OCI-LY3 (cell line): Measurements from ENCODE around the gene OR4D6.

Source experiments
- H2AFZ ChIP-seq: fragments of 200-600, 300-600 bp; shearing (Covaris generic); 2 replicates; pipeline ENCODE4 v1.6.0; 2014; ENCODE audit warnings: antibody characterized with exemption, low read depth, low read length
- H3K27ac ChIP-seq: fragments of 200-600, 300-600 bp; sonication (generic); 2 replicates; pipeline ENCODE4 v1.5.1; 2014; ENCODE audit warnings: mild to moderate bottlenecking, low read length, moderate library complexity, mixed read lengths
- H3K27me3 ChIP-seq: fragments of 200-600, 300-600 bp; sonication (generic); 2 replicates; pipeline ENCODE4 v1.6.1; 2014; ENCODE audit warnings: low read depth, low read length, mixed read lengths
- H3K36me3 ChIP-seq: fragments of 200-600, 300-600 bp; sonication (generic); replicated peaks from 2 replicates; pipeline ENCODE3; 2014; ENCODE audit warnings: low read depth, low read length, mixed read lengths
- H3K4me1 ChIP-seq: fragments of 300-600, 200-600 bp; sonication (generic); 2 replicates; pipeline ENCODE4 v1.6.1; 2014; ENCODE audit warnings: low read length, mixed read lengths
- H3K4me2 ChIP-seq: fragments of 200-600, 300-600 bp; sonication (generic); 2 replicates; pipeline ENCODE4 v1.6.1; 2014; ENCODE audit warnings: low read length, mixed read lengths
- H3K4me3 ChIP-seq: fragments of 300-600, 200-600 bp; sonication (generic); 2 replicates; pipeline ENCODE4 v1.5.1; 2014; ENCODE audit warnings: antibody characterized with exemption, mild to moderate bottlenecking, low read length, moderate library complexity
- H3K79me2 ChIP-seq: fragments of 300-600, 200-600 bp; shearing (Covaris generic); 2 replicates; pipeline ENCODE4 v1.6.1; 2014; ENCODE audit warnings: mild to moderate bottlenecking, low read length, mixed read lengths
- H3K9ac ChIP-seq: fragments of 300-600, 200-600 bp; shearing (Covaris generic); 2 replicates; pipeline ENCODE4 v1.6.0; 2014; ENCODE audit warnings: mild to moderate bottlenecking, low read length, moderate library complexity
- H3K9me3 ChIP-seq: fragments of 200-600, 300-600 bp; shearing (Covaris generic); 2 replicates; pipeline ENCODE4 v1.6.1; 2014; ENCODE audit warnings: low read length, mixed read lengths; ENCODE audit not compliant: insufficient read depth
- H4K20me1 ChIP-seq: fragments of 200-600, 300-600 bp; sonication (generic); 2 replicates; pipeline ENCODE4 v1.6.1; 2016; ENCODE audit warnings: low read length, mixed read lengths; ENCODE audit not compliant: insufficient read depth
- EZH2phosphoT487 ChIP-seq: fragments of 200-600 bp; shearing (Covaris generic); IDR thresholded peaks from 2 replicates; pipeline ENCODE4 v1.6.1; 2018; ENCODE audit warnings: antibody characterized with exemption, mixed run types, low read depth
- TF ChIP-seq, protein P1 (sequence below): fragments of 200-600, 300-600 bp; sonication (generic); IDR thresholded peaks from 2 replicates; pipeline ENCODE4 v1.5.1; 2014; ENCODE audit warnings: antibody characterized with exemption, low read length, low read depth

OR4D6 gene

DNA sequence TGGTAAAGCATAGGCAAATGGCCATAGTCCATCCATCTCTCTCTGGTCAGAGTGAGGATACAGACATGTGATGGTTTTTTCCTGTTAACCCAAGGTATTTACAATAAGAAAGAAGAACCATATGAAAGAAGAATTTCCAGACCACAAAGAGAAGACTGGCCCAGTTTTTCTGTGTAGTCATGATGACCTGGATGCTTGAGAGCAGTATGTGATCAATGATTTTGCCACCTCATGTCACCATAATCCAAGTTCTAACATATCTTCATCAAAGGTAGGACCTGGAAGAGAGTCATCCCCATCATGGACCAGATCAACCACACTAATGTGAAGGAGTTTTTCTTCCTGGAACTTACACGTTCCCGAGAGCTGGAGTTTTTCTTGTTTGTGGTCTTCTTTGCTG, at the start of gene OR4D6:
OR4D6 (plus strand) TSS at position 301 of the 400 bp plus-strand sequence; CDS start at position 301, 0 bp downstream.
- Histone ChIP-seq H3K4me3 (no peak within 1 kb of the TSS), H3K79me2 (no peaks in the 10 kb centered on the region), H3K36me3 (no peaks in the 10 kb centered on the region), H3K27me3 (no peaks in the 10 kb centered on the region; the same call in 1 of the 2 replicates), H3K9ac (no peak within 1 kb of the TSS), H3K9me3 (no peaks in the 10 kb centered on the region), H4K20me1 (no peaks in the 10 kb centered on the region), H3K4me2 (no peak within 1 kb of the TSS), H2AFZ (no peak within 1 kb of the TSS), H3K4me1 (no peaks in the 10 kb centered on the region), H3K27ac (no peak within 1 kb of the TSS)
- TF ChIP-seq EZH2phosphoT487 = no peak
- TF ChIP-seq, protein P1, sequence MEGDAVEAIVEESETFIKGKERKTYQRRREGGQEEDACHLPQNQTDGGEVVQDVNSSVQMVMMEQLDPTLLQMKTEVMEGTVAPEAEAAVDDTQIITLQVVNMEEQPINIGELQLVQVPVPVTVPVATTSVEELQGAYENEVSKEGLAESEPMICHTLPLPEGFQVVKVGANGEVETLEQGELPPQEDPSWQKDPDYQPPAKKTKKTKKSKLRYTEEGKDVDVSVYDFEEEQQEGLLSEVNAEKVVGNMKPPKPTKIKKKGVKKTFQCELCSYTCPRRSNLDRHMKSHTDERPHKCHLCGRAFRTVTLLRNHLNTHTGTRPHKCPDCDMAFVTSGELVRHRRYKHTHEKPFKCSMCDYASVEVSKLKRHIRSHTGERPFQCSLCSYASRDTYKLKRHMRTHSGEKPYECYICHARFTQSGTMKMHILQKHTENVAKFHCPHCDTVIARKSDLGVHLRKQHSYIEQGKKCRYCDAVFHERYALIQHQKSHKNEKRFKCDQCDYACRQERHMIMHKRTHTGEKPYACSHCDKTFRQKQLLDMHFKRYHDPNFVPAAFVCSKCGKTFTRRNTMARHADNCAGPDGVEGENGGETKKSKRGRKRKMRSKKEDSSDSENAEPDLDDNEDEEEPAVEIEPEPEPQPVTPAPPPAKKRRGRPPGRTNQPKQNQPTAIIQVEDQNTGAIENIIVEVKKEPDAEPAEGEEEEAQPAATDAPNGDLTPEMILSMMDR = no peak

DNA sequence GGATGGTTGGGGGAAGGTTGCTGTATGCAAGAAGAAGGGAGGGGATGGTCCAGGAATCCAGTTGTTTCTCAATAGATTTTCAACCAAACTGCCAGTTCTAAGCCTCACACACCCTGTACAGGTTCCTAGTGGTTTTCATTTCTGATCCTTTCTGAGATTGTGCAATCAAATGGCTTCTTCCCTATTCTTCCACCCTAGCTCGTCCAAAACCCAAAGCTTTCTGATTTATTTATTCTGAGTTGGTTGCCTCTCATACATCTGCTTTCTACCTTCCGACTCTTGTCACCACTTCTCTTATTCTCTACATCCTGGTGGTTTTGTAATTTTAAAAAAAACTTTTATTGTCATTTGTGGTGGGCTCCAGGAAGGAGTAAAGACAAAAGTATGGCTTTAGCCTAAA, 43.1 kb upstream of the OR4D6 start:
- Histone ChIP-seq H3K9ac (no peak overlapping the region), H4K20me1 (no peaks in the 10 kb centered on the region), H3K4me2 (no peak overlapping the region), H3K9me3 (no peaks in the 10 kb centered on the region), H3K4me1 (no peaks in the 10 kb centered on the region), H3K4me3 (no peak overlapping the region), H3K27ac (no peak overlapping the region), H3K36me3 (no peaks in the 10 kb centered on the region), H3K79me2 (no peaks in the 10 kb centered on the region), H3K27me3 (0 out of 2 replicates have a peak, but pooled peaks cover 4% of the 10 kb centered on the region), H2AFZ (no peak overlapping the region)
- TF ChIP-seq, protein P1 = no peak
- no peak for TF ChIP-seq EZH2phosphoT487

DNA sequence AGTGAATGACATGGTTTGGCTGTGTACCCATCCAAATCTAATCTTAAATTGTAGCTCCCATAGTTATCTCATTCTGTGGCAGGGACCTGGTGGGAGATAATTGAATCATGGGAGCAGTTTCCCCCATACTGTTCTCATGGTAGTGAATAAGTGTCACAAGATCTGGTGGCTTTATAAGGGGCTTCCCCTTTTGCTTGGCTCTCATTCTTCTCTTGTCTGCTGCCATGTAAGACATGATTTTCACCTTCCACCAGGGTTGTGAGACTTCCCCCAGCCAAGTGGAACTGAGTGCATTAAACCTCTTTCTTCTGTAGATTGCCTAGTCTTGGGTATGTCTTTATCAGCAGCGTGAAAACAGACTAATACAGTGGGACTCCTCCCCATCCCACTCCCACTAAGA, 41.6 kb upstream of the OR4D6 start:
- H3K27me3 ChIP-seq = 0 out of 2 replicates have a peak, but pooled peaks cover 4% of the 10 kb centered on the region
- H3K36me3 ChIP-seq = no peaks in the 10 kb centered on the region
- H3K9me3 ChIP-seq = no peaks in the 10 kb centered on the region
- H3K4me2 ChIP-seq = no peak overlapping the region
- no peak overlapping the region for H3K27ac ChIP-seq
- no peak overlapping the region for H2AFZ ChIP-seq
- H3K79me2 ChIP-seq = no peaks in the 10 kb centered on the region
- H3K4me3 ChIP-seq = no peak overlapping the region
- no peak overlapping the region for H3K9ac ChIP-seq
- no peak for TF ChIP-seq EZH2phosphoT487
- TF ChIP-seq, protein P1 = no peak
- no peaks in the 10 kb centered on the region for H3K4me1 ChIP-seq
- no peaks in the 10 kb centered on the region for H4K20me1 ChIP-seq

DNA sequence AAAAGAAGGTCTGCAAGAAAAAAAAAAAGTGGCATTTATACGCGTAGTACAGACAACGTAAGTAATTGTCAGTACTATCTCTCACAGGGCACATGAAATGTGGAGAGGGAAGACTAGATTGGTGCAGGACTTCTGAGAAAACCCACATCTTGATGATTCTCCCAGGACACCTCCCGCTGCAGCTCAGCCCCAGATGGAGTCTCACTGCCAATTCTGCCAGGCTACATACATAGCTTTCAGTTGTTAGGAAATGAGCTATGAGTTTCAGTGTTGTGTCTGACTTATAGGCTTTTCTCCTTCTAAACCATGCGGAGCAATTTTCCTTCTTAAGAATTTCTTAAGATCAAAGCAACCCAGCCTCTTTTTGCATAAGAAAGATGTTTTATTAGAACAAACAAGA, 40.1 kb upstream of the OR4D6 start:
- no peak overlapping the region for H2AFZ ChIP-seq
- H3K9ac ChIP-seq = no peak overlapping the region
- no peaks in the 10 kb centered on the region for H3K9me3 ChIP-seq
- no peak overlapping the region for H3K27ac ChIP-seq
- no peaks in the 10 kb centered on the region for H4K20me1 ChIP-seq
- no peak for TF ChIP-seq EZH2phosphoT487
- TF ChIP-seq, protein P1 = no peak
- 0 out of 2 replicates have a peak, but pooled peaks cover 4% of the 10 kb centered on the region for H3K27me3 ChIP-seq
- no peak overlapping the region for H3K4me3 ChIP-seq
- no peaks in the 10 kb centered on the region for H3K36me3 ChIP-seq
- H3K4me2 ChIP-seq = no peak overlapping the region
- no peaks in the 10 kb centered on the region for H3K79me2 ChIP-seq
- no peaks in the 10 kb centered on the region for H3K4me1 ChIP-seq
